CD4-positive, alpha-beta T cell treated with Interleukin-4 for 4 hours (primary cell): ENCODE measurements around the gene RBM34.
"Not testable (repeated sequence)": the region's sequence is repeated elsewhere in the genome, so short reads cannot be mapped to it uniquely, and the experiment has no call there.

ENCODE experiments used
- DNase-seq: peaks from one replicate; pipeline ENCODE4 v3.0.0-alpha.2; 2020

RBM34 gene

GRCh38 chr1:235108876-235109275 lies 52.2 kb downstream of the RBM34 start:
- DNase-seq, result no peak

- no peak for DNase-seq
Measured at GRCh38 chr1:235108185-235108593, 52.9 kb downstream of the RBM34 start.

DNA sequence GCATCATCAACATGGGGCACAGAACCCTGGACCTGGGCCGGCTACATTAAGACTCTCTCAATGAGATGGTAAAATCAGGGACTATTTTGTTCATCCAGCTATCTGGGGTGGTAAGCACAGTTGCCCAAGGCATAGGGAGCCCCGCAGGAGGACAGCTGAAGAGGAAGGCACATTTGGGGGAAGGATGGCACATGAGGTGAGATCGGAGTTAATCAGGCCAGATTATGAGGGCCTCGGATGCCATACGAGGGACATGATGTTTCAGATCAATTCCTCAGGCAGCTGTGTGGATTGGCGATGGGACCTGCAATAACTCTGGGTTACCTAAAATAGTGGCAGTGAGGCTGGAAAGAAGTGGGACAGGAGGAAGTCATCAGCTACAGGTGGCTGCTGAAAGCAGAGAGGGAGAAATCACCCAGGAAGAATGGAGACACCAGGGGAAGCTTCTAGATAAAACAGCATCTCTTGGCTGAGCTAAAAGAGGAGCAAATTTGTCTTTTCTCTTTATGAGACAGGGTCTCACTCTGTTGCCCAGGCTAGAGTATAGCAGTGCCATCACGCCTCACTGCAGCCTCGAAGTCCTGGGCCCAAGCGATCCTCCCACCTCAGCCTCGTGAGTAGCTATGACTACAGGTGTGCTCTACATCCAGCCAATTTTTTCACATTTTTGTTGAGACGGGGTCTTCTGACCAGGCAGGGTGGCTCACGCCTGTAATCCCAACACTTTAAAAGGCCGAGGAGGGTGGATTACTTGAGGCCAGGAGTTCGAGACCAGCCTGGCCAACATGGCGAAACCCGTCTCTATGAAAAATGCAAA lies 53.5 kb downstream of the RBM34 start:
- DNase-seq, result no peak

- DNase-seq, result no peak
Measured at GRCh38 chr1:235106457-235106856, 54.6 kb downstream of the RBM34 start.

GRCh38 chr1:235105051-235106043 lies 55.7 kb downstream of the RBM34 start:
- DNase-seq, result peak; percentile 47

GRCh38 chr1:235102993-235103411 lies 58.0 kb downstream of the RBM34 start:
- DNase-seq, result peak; percentile 26

- no peak for DNase-seq
Measured at GRCh38 chr1:235102259-235102582, 58.8 kb downstream of the RBM34 start.

DNA sequence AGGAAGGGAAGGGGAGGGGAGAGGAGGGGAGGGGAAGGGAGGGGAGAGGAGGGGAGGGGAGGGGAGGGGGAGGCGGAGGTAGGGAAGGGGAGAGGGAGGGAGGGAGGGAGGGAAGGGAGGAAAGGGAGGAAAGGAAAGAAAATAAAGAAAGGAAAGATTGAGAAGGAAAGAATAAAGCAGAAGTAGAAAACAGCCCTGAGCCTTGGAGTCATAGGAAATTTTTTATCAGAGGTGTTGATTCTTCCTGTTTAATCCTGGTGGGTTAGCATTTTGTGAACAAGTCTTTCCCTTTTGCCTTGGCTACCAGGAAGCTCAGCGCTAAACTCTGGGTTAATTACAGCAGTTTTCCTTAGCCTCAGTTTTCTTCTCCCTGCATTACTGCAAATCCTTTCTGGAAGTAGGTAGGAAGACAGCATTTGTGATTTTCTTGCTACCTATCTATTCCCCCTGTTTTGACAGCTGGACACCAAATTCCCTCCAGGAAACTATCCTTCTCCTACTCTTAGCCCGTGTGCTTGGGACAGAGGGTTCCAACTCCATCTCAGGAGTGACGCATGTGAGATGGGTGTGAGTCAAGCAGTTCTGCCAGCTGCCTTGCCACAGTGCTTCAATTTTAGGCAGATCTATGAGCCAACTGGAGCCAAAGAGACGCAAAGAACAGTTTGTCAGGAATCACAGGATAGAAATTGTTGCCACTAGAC lies 59.3 kb downstream of the RBM34 start:
- no peak for DNase-seq

GRCh38 chr1:235100194-235100772 lies 60.8 kb downstream of the RBM34 start:
- no peak for DNase-seq

DNA sequence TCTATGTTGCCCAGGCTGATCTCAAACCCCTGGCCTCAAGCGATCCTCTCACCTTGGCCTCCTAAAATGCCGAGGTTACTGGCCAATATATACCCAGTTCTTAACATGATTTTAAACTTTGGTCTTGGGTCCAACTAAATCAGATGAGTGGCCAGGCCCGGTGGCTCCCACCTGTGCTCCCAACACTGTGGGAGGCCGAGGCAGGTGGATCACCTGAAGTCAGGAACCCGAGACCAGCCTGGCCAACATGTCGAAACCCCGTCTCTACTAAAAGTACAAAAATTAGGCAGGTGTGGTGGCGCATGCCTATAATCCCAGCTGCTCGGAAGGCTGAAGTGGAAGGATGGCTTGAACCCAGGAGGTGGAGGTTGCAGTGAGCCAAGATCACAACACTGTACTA lies 62.1 kb downstream of the RBM34 start:
- DNase-seq, result no peak

DNA sequence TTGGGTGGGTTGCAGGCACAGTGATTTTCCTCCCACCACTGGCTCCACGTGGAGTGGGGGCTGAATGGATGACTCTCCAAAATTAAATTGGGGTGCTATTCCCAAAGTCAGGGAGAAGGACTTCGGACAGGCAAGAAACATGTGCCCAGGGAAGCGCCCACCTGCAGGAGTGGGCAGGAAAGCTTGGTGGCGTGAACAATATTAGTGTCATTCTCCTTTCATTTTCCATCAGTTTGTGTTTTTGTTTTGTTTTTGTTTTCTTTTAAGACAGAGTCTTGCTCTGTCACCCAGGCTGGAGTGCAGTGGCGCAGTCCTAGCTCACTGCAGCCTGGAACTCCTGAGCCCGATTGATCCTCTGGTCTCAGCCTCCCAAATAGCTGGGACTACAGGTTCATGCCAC lies 62.5 kb downstream of the RBM34 start:
- DNase-seq, result no peak

DNA sequence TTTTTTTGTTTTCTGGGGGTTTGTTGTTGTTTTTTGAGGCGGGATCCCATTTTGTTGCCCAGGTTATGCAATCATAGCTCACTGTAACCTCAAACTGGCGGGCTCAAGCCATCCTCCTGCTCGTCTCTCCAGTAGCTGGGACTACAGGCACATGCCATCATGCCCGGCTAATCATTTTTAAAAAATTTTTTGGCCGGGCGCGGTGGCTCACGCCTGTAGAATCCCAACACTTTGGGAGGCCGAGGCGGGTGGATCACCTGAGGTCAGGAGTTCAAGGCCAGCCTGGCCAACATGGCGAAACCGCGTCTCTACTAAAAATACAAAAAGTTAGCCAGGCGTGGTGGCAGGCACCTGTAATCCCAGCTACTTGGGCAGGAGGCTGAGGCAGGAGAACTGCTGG lies 63.5 kb downstream of the RBM34 start:
- DNase-seq, result not testable (repeated sequence)

GRCh38 chr1:235095938-235096562 lies 65.0 kb downstream of the RBM34 start:
- DNase-seq, result no peak

DNA sequence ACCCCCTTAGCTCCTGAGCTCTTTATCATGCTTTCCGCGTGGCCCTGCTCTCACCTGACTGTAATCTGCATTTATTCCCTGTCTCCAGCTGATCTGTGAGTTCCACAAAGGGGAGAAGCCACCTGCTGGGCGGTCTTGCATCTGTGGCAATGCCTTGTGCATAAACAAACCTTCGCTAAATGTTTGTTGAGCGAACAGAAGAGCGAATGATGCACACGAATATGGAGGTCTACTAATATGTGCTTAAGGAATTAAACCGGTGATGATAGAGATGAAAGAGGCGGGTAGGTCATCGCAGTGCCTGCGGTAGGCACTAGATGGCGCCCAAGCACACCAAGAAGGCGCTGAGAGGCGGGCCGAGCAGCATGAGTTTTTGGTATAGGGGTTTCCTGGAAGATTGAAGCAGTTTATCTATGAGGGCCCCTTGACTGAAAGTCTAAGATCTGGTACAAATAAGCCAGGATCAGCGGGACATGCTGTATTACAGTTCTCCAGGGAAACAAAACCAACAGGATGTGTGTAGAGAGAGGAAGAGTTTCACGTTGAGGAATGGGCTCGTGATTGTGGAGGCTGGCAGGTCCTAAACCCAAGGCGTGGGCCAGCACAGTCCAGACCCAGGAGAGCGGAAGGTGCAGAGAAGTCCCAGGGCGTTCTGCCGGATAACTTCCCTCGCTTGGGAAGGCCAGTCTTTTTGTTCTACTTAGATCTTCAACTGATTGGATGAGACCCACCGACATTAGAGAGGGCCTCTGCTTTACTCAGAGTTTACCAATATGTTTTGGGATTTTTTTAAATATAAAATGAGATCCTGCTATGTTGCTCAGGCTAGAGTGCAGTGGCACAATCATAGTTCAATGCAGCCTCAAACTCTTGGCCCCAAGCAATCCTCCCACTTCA lies 67.1 kb downstream of the RBM34 start:
- peak; percentile 79 for DNase-seq

GRCh38 chr1:235093013-235093695 lies 67.9 kb downstream of the RBM34 start:
- DNase-seq, result no peak

DNA sequence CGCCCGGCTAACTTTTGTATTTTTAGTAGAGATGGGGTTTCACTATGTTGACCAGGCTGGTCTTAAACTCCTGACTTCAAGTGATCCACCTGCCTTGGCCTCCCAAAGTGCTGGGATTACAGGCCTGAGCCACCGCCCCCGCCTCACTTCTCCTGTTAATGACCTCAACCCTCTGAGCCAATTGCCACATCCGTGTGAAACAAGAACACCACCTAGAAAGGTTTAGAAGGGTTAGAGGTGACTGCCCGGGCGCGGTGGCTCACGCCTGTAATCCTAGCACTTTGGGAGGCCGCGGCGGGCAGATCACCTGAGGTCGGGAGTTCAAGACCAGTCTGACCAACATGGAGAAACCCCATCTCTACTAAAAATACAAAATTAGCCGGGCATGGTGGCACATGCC lies 68.6 kb downstream of the RBM34 start:
- DNase-seq, result not testable (repeated sequence)

DNA sequence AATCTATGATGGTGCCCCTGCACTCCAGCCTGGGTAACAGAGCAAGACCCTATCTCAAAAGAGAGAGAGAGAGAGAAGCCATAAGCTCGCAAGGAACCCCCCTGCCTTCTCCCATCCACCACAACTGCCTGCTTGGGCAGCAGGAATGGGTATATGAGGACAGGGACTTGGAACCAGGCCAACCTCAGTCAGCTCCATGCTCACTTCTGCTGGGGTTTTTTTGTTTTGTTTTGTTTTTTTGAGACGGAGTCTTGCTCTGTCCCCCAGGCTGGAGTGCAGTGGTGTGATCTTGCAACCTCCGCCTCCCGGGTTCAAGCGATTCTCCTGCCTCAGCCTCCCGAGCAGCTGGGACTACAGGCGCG lies 69.0 kb downstream of the RBM34 start:
- not testable (repeated sequence) for DNase-seq

GRCh38 chr1:235091319-235092044 lies 69.6 kb downstream of the RBM34 start:
- DNase-seq, result not testable (repeated sequence)

DNA sequence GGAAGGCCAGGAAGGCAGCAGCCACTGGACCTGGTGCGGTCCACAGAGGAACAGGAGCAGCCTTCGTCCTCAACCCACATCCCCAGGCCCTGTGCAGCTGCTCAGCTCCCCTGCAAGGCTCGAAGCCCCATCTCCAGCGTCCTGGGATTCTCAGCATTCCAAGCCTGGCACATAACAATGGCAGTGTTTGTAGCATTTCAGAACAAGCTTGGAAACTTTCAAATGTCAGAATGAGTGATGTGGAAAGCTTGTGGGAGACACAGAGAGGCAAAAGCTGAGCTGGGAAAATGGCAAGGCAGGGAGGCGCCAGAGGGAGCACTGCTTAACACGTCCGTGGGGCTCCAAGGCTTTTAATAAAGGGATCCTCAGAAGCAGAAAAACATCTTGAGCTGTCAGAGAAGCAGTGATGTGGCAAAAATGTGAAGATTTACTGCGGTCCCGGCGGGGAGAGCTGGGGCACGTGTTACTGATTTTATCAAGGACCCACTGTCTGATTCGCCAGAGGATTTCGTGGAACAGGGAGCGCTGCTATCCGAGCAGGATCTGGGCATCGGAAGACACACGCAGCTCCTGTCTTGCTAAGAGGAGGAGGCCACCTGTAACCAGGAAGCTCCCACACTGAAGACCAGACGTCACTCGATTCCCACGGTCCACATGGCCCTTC lies 70.5 kb downstream of the RBM34 start:
- DNase-seq, result no peak
